Esophagus muscularis mucosa (tissue), 3 donors: Measurements from ENCODE around the gene MOGAT1.

Experiments used
- POLR2A ChIP-seq: fragments of 450-650 bp; IDR thresholded peaks from one replicate; pipeline ENCODE4 v1.6.1; 2017; ENCODE audit warnings: antibody characterized with exemption, moderate library complexity, mild to moderate bottlenecking, low read depth
- POLR2AphosphoS5 ChIP-seq, 2 donors: sonication (generic); formaldehyde crosslinking; IDR thresholded peaks; one replicate each; pipeline ENCODE4 v1.6.1; 2017; ENCODE audit warnings: antibody characterized with exemption in 2 of 2
- TF ChIP-seq, protein P1 (sequence below), 3 experiments: fragments of 200-600 bp in 2 of 3; fragments of 450-650 bp in 1 of 3; sonication (generic) in 2 of 3; IDR thresholded peaks; one replicate each; pipeline ENCODE4 v1.5.1; 2017 to 2019; ENCODE audit warnings: antibody characterized with exemption in 3 of 3, mild to moderate bottlenecking in 2 of 3, moderate library complexity in 1 of 3

DNA sequence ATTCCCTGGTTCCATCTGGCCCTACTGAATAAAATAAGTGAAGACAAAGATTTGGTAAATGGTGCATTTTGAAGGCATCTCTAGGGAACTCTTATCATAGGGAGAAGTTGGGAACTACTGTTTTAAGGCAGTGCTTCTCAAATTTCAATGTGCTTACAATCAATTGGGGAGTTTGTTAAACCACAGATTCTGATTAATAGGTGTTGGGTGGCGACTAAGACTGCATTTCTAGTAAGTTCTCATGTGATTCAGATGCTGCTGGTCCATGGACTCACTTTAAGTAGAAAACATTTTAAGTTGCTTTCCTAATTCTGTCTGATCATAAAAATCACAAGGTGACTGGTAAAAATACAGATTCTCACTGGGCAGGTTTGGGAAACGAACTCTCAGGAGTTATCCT is 30.1 kb upstream of the MOGAT1 start:
- TF ChIP-seq, protein P1, sequence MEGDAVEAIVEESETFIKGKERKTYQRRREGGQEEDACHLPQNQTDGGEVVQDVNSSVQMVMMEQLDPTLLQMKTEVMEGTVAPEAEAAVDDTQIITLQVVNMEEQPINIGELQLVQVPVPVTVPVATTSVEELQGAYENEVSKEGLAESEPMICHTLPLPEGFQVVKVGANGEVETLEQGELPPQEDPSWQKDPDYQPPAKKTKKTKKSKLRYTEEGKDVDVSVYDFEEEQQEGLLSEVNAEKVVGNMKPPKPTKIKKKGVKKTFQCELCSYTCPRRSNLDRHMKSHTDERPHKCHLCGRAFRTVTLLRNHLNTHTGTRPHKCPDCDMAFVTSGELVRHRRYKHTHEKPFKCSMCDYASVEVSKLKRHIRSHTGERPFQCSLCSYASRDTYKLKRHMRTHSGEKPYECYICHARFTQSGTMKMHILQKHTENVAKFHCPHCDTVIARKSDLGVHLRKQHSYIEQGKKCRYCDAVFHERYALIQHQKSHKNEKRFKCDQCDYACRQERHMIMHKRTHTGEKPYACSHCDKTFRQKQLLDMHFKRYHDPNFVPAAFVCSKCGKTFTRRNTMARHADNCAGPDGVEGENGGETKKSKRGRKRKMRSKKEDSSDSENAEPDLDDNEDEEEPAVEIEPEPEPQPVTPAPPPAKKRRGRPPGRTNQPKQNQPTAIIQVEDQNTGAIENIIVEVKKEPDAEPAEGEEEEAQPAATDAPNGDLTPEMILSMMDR (IDR thresholded peaks at IDR 0.05), result no peak
- TF ChIP-seq POLR2AphosphoS5 (IDR thresholded peaks at IDR 0.05), result no peak
- no peak for TF ChIP-seq POLR2A
